Measurements from ENCODE around the gene STRN3. TPM values are rescaled to one million over a fixed set of nuclear protein-coding genes. Genes with fewer than 3 reads are reported as not detected.

Gene STRN3
- total and polyA plus RNA-seq, 9 donors: 11.5 to 43.0 (median 32.4) TPM

DNA sequence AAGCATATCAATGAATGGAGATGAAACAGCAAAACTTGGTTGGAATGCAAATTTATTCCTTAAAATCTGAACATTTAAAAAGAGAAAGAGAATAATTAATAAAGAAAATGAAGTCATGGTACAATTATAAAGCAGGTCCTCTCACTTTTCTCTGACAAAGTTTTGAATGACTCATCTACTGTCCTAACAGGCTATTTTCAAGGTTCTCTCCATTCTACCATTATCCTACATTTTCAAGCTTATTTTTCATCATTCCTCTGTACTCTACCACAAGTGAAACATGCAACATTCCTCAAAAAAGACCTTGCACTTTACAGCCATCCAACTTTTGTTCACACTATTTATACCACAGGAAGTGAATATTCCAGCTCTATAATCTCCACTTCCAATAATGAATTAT, 37.7 kb downstream of the STRN3 start:
- no peaks in the 10 kb centered on the region for H3K9me3 ChIP-seq
- no peaks in the 10 kb centered on the region for H3K36me3 ChIP-seq
- no peaks in the 10 kb centered on the region for H3K27me3 ChIP-seq
- no peak for DNase-seq
- intact Hi-C loops (cut with DNase I): loop anchor here in 3 of 4 donors (10.0 kb wide), 1 partner anchor 96 kb away; no protein-coding TSS in a partner anchor
- H3K4me3 ChIP-seq: no peak overlapping the region
- H3K4me1 ChIP-seq (ENCODE audit: insufficient read depth): peaks cover 8% of the 10 kb centered on the region
- no peak overlapping the region for H3K27ac ChIP-seq
- TF ChIP-seq CTCF (IDR thresholded peaks at IDR 0.05): no peak
- no peak for TF ChIP-seq EP300 (IDR thresholded peaks at IDR 0.05)
- no peak for TF ChIP-seq POLR2A (IDR thresholded peaks at IDR 0.05)

- Histone ChIP-seq H3K27me3 (no peaks in the 10 kb centered on the region), H3K4me3 (no peak overlapping the region), H3K27ac (no peak overlapping the region), H3K4me1 (ENCODE audit: insufficient read depth) (peaks cover 6% of the 10 kb centered on the region), H3K9me3 (no peaks in the 10 kb centered on the region), H3K36me3 (no peaks in the 10 kb centered on the region)
- TF ChIP-seq POLR2A (IDR thresholded peaks at IDR 0.05) (no peak), CTCF (IDR thresholded peaks at IDR 0.05) (no peak), EP300 (IDR thresholded peaks at IDR 0.05) (no peak)
- intact Hi-C loops (cut with DNase I): loop anchor here in 3 of 4 donors (10.0 kb wide), 1 partner anchor 99 kb away; no protein-coding TSS in a partner anchor
- 87 to 93% (median 91%) methylated on average over 3 of the region's 3 CpGs for whole genome bisulfite sequencing, 3 donors
- DNase-seq: no peak
Observed at GRCh38 chr14:30985796-30986195, 40.4 kb downstream of the STRN3 start.

DNA sequence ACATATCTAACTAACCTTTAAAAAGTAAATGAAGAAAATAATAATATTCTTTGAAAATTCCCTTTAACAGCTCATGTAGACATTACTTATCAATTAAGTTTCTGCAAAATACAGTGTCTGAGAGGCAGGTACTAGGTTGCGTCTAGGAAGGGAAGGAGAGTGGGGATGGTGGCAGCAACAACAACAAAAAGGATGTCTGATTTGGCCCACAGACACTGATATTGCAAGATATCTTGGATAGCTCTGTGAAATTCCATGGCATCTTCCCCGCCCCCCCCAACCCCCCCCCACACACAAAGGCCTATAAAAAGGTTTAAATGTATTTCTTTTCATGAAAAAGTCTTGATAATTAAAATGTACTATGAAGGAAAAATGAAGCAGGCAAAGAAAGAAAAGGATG, 42.3 kb downstream of the STRN3 start:
- no peak overlapping the region for H3K4me3 ChIP-seq
- H3K27ac ChIP-seq: no peak overlapping the region
- peaks cover 5% of the 10 kb centered on the region for H3K4me1 ChIP-seq (ENCODE audit: insufficient read depth)
- 83 to 95% (median 93%) methylated on average over 2 of the region's 2 CpGs for WGBS, 3 donors
- H3K27me3 ChIP-seq: no peaks in the 10 kb centered on the region
- intact Hi-C loops (cut with DNase I): loop anchor here (5.0 to 10.0 kb wide), 3 partner anchors 98 to 373 kb away; no protein-coding TSS in a partner anchor
- H3K36me3 ChIP-seq: no peaks in the 10 kb centered on the region
- TF ChIP-seq CTCF (IDR thresholded peaks at IDR 0.05) (no peak), POLR2A (IDR thresholded peaks at IDR 0.05) (no peak), EP300 (IDR thresholded peaks at IDR 0.05) (no peak)
- no peaks in the 10 kb centered on the region for H3K9me3 ChIP-seq
- no peak for DNase-seq

DNA sequence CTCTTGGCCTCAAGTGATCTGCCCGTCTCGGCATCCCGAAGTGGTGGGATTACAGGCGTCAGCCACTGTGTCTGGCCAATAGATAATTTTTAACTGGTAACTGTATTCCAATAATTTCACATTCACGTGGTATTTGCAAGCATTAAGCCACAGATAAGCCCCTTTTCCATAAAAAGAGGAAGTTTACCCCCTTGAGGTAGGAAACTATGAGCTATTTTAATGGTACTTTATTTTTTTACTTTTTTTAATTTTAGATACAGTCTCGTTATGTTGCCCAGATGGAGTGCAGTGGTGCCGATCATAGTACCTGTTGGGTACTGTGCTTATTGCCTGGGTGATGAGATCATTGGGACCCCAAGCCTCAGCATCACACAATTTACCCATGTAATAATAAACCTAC, 43.6 kb downstream of the STRN3 start:
- Histone ChIP-seq H3K36me3 (no peaks in the 10 kb centered on the region), H3K4me3 (no peak overlapping the region), H3K4me1 (ENCODE audit: insufficient read depth) (no peaks in the 10 kb centered on the region), H3K27me3 (no peaks in the 10 kb centered on the region), H3K27ac (no peak overlapping the region), H3K9me3 (no peaks in the 10 kb centered on the region)
- TF ChIP-seq CTCF (IDR thresholded peaks at IDR 0.05): no peak
- TF ChIP-seq POLR2A (IDR thresholded peaks at IDR 0.05): no peak
- TF ChIP-seq EP300 (IDR thresholded peaks at IDR 0.05): no peak
- intact Hi-C loops (cut with DNase I): loop anchor here (5.0 to 10.0 kb wide), 3 partner anchors 100 to 375 kb away; no protein-coding TSS in a partner anchor
- DNase-seq: no peak
- 90 to 94% (median 91%) methylated on average over 7 of the region's 7 CpGs for WGBS, 3 donors
